ENCODE measurements around the gene UBE2L3.
"Not testable (repeated sequence)": the region's sequence is repeated elsewhere in the genome, so short reads cannot be mapped to it uniquely, and the experiment has no call there.

- not testable (repeated sequence) for TF ChIP-seq CTCF (IDR thresholded peaks at IDR 0.05; ENCODE audit: insufficient read depth, low read length); POLR2AphosphoS5 (IDR thresholded peaks at IDR 0.05; ENCODE audit: low read depth); GABPA (IDR thresholded peaks at IDR 0.05; ENCODE audit: low read depth); REST (IDR thresholded peaks at IDR 0.05; ENCODE audit: insufficient replicate concordance, low read depth)
Observed at GRCh38 chr22:21550008-21550677, 17.4 kb upstream of the UBE2L3 start.
